AG09309 (cell line): Measurements from ENCODE around the gene NMNAT1.
A peak's percentile ranks its signal among the peaks of the same experiment; 100 is the strongest.
"Not testable (repeated sequence)": the region's sequence is repeated elsewhere in the genome, so short reads cannot be mapped to it uniquely, and the experiment has no call there.

Source experiments
- DNase-seq: peaks from one replicate; pipeline ENCODE4 v3.0.0-alpha.2; 2010; ENCODE audit warnings: low read depth
- H3K4me3 ChIP-seq: 2 replicates; pipeline ENCODE4 v1.5.1; 2011; ENCODE audit warnings: mild to moderate bottlenecking, low read depth, low read length, moderate library complexity; ENCODE audit not compliant: control insufficient read depth
- TF ChIP-seq, protein P1 (sequence below): IDR thresholded peaks from 2 replicates; pipeline ENCODE4 v1.5.1; 2011; ENCODE audit warnings: mild to moderate bottlenecking, low read depth, low read length, inconsistent platforms; ENCODE audit not compliant: insufficient read depth, control insufficient read depth; ENCODE audit errors: missing control alignments

NMNAT1 gene

DNA sequence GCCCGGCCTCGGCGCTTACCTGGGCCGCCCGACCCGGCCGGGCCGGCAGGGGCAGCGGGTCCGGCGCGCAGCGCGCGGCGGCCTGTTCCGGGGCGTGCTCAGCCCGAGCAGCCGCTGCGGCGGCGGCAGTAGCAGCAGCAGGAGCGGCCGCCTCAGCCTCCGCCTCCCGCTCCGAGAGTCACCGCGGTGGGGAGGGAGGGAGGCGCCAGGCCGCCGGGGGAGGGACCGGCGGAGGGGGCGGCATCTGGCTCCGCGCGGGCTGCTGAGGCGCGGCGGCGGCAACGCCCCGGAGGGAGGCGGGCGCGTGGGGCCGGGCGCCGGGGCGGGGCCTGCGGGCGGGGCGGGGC, 33.2 kb upstream of the NMNAT1 start, which contains the start of gene CTNNBIP1:
CTNNBIP1 (minus strand) TSS at position 194 of the 347 bp plus-strand sequence. CDS start 38,205 bp downstream, outside the sequence.
- H3K4me3 ChIP-seq, result peak within 1 kb of the TSS; percentile 90
- TF ChIP-seq, protein P1, sequence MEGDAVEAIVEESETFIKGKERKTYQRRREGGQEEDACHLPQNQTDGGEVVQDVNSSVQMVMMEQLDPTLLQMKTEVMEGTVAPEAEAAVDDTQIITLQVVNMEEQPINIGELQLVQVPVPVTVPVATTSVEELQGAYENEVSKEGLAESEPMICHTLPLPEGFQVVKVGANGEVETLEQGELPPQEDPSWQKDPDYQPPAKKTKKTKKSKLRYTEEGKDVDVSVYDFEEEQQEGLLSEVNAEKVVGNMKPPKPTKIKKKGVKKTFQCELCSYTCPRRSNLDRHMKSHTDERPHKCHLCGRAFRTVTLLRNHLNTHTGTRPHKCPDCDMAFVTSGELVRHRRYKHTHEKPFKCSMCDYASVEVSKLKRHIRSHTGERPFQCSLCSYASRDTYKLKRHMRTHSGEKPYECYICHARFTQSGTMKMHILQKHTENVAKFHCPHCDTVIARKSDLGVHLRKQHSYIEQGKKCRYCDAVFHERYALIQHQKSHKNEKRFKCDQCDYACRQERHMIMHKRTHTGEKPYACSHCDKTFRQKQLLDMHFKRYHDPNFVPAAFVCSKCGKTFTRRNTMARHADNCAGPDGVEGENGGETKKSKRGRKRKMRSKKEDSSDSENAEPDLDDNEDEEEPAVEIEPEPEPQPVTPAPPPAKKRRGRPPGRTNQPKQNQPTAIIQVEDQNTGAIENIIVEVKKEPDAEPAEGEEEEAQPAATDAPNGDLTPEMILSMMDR, result no peak
- no peak for DNase-seq

DNA sequence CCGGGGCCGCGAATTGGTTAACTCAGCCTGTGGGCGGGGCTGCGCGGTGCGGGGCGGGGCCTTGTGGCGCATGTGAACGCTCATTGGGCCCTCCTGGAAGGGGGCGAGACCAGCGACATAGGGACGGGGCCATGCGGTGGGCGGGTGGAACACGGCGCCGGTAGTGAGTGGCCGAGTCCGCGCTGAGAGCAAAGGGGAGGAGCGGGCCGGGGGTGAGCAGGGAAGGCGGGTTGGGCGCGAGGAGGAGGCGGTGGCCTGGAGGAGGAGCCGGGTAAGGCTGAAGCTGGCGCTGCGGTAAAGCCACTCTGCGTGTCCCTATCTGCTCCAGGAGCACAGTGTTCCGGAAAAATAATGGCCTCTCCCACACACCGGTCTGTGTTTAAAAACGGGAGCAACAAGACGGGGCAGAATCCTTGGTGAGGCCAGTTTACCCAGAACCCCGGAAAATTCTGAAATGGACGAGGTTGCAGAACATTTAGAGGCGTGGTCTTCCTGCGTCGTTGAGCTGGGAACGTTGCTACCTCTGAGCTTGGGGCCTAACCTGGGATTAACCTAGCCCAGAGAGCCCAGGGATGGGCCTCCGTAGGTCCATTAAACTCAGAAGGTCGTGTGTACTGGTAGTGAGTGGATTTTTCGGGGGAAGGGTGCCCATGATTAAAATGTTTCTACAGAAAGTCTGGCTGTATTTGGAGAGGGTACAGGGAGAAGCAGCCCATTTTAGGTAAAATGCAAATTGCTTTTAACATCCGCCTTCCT, 32.7 kb upstream of the NMNAT1 start:
- TF ChIP-seq, protein P1, result no peak
- peak overlapping the region; percentile 68 for H3K4me3 ChIP-seq
- peak; percentile 93 for DNase-seq

DNA sequence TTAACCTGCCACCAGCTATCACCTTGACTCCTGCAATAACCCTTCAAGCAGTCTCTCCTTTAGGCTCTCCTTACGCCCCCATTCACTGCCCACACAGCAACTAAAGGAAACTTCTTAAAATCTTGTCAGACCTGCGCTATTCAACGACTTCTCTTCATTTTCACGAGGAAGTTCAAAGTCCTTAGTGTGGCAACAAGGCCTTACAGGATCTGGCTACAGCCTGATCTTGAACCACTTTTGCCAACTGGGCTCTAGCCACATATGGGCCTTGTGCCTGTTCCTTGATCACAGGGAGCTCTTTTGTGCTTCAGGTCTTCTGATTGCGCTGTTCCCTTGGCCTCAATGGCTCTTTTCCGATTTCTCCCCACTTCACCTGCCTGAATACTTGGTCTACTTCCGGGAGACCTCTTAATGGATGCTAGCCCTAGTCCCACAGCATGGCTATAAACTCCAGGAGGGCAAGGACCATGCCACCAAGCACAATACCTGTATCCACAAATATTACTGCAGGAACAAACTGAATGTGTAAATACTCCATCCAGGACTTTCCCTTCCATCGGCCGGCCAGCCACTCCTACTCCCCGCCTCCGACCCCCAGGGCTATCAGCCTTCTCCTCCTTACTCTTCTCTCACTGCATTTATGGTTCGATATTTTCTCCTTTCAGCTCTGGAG, 30.9 kb upstream of the NMNAT1 start:
- no peak overlapping the region for H3K4me3 ChIP-seq
- TF ChIP-seq, protein P1, result no peak
- no peak for DNase-seq

DNA sequence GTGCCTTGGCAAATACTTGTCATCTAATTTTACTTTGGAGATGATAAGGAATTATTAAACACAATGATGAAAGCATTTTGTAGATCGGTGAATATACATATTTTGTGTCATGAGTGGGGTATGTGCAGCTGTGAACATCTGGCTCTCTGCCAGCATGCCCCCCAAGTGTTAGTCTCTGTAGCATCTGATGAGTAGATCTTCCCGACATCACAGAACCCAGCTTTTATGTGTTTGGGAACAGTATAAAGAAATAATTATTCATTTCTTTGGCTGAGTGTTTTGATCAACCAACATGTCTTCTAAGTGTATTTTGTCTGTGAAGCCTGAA, 28.7 kb upstream of the NMNAT1 start:
- DNase-seq, result no peak
- TF ChIP-seq, protein P1, result no peak
- H3K4me3 ChIP-seq, result no peak overlapping the region

DNA sequence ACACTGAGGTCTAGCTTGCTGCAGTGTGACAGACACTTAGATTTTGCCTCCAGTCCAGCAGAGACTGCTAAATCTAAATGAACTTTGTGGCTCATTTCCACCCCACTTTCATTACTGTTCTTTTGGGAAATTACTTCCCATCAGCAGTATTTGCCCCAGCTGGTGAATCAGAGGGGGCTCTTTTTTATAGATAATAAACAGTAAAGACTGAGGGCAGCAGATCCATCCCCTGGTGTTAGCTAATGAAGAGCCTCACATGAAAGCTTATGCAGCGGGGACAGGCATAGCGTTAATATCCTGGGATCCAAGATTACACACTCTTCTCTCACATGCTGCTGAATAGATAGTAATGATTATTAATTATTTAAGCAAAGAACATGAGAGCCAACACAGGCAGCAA, 26.8 kb upstream of the NMNAT1 start:
- H3K4me3 ChIP-seq, result no peak overlapping the region
- no peak for DNase-seq
- TF ChIP-seq, protein P1, result no peak

DNA sequence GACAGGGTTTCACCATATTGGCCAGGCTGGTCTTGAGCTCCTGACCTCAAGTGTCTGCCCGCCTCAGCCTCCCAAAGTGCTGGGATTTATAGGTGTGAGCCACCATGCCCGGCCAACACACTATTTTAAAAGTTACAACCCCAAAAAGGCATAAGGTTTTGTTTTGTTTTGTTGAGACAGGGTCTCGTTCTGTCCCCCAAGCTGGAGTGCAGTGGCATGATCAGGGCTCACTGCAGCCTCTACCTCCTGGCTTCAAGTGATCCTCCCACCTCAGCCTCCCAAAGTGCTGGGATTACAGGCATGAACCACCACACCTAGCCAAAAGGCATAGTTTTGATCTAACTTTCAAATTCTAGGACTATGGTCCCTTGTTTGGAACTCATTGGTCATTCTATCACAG, 25.8 kb upstream of the NMNAT1 start:
- not testable (repeated sequence) for DNase-seq, H3K4me3 ChIP-seq

DNA sequence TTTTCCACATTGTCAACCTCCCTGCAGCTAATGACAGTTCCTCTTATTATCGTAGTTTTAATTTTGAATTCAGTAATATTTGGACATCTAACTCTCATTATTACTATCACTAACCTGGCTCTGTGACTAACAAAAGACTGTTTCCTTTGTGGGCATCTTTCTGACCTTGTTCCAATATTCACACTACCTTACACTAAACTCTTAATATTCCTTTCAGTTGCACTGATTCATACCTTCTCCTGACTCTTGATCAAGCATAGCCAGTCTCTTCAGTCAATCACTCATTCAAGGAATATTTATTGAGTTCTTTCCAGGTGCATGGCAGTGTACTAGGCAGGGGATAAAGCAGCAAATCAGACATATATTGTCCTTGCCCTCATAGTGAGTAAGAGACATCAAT, 25.4 kb upstream of the NMNAT1 start:
- TF ChIP-seq, protein P1, result no peak
- H3K4me3 ChIP-seq, result no peak overlapping the region
- DNase-seq, result no peak
